GM23338 (cell line): ENCODE results near the gene SUGCT. TPM values are rescaled to one million over a fixed set of nuclear protein-coding genes. Genes with fewer than 3 reads are reported as not detected.

Experiments used
- ATAC-seq: fragments of 200-7000 bp; cut with Tn5 transposase; 3 replicates; pipeline ENCODE4 v1.9.1; 2020
- DNase-seq: peaks from one replicate; pipeline ENCODE4 v3.0.0-alpha.2; 2015; ENCODE audit warnings: low spot score
- H2AFZ ChIP-seq: fragments of 200-600 bp; sonication (generic); 2 replicates; pipeline ENCODE4 v1.8.0; 2016; ENCODE audit warnings: antibody characterized with exemption, mild to moderate bottlenecking, moderate library complexity
- H3F3A ChIP-seq: fragments of 200-600 bp; sonication (generic); replicated peaks from 2 replicates; pipeline ENCODE4 v1.8.0; 2017; ENCODE audit warnings: antibody characterized with exemption, mixed run types, low read depth
- H3K27ac ChIP-seq: fragments of 200-600 bp; sonication (generic); 2 replicates; pipeline ENCODE4 v1.6.1; 2016; ENCODE audit warnings: low read depth
- H3K27me3 ChIP-seq: fragments of 200-600 bp; sonication (generic); 2 replicates; pipeline ENCODE4 v1.8.0; 2016; ENCODE audit warnings: mild to moderate bottlenecking, mixed run types, moderate library complexity; ENCODE audit not compliant: insufficient read depth
- H3K36me3 ChIP-seq: fragments of 200-600 bp; sonication (generic); 2 replicates; pipeline ENCODE4 v1.8.0; 2016; ENCODE audit warnings: mild to moderate bottlenecking; ENCODE audit not compliant: insufficient read depth
- H3K4me1 ChIP-seq: fragments of 200-600 bp; sonication (generic); 2 replicates; pipeline ENCODE4 v1.8.0; 2016; ENCODE audit warnings: mild to moderate bottlenecking, moderate library complexity; ENCODE audit not compliant: insufficient read depth
- H3K4me2 ChIP-seq: fragments of 200-600 bp; sonication (generic); 2 replicates; pipeline ENCODE4 v1.7.1; 2017; ENCODE audit warnings: mixed run types
- H3K4me3 ChIP-seq: fragments of 200-600 bp; sonication (generic); 2 replicates; pipeline ENCODE4 v1.6.1; 2016; ENCODE audit warnings: mixed run types
- H3K79me2 ChIP-seq: fragments of 200-600 bp; sonication (generic); replicated peaks from 2 replicates; pipeline ENCODE4 v1.8.0; 2017; ENCODE audit warnings: mild to moderate bottlenecking; ENCODE audit not compliant: insufficient read depth
- H3K9me2 ChIP-seq: fragments of 200-600 bp; sonication (generic); 2 replicates; pipeline ENCODE4 v1.8.0; 2017; ENCODE audit not compliant: insufficient read depth
- H4K20me1 ChIP-seq: fragments of 200-600 bp; sonication (generic); replicated peaks from 2 replicates; pipeline ENCODE4 v1.8.0; 2017; ENCODE audit warnings: mild to moderate bottlenecking; ENCODE audit not compliant: insufficient read depth
- H3K27ac Mint-ChIP-seq: 2 replicates; pipeline ENCODE4 v1.8.0; 2020; ENCODE audit warnings: inconsistent platforms, mild to moderate bottlenecking, moderate library complexity, mixed read lengths
- H3K27me3 Mint-ChIP-seq: 3 replicates; pipeline ENCODE4 v1.8.0; 2022; ENCODE audit warnings: low read depth, mild to moderate bottlenecking, moderate library complexity, mixed read lengths, inconsistent platforms; ENCODE audit not compliant: insufficient read depth, poor library complexity
- H3K36me3 Mint-ChIP-seq: 3 replicates; pipeline ENCODE4 v1.8.0; 2021; ENCODE audit warnings: low read depth, mild to moderate bottlenecking, inconsistent platforms, moderate library complexity, mixed read lengths
- H3K4me1 Mint-ChIP-seq: 3 replicates; pipeline ENCODE4 v1.8.0; 2020; ENCODE audit warnings: mild to moderate bottlenecking, inconsistent platforms, mixed read lengths
- H3K4me3 Mint-ChIP-seq: 3 replicates; pipeline ENCODE4 v1.8.0; 2021; ENCODE audit warnings: moderate library complexity, mild to moderate bottlenecking, inconsistent platforms, mixed read lengths
- H3K9me3 Mint-ChIP-seq: 3 replicates; pipeline ENCODE4 v1.8.0; 2020; ENCODE audit warnings: moderate library complexity, mild to moderate bottlenecking, inconsistent platforms, mixed read lengths
- CREB1 ChIP-seq: fragments of 250-450 bp; sonication (Bioruptor Pico); IDR thresholded peaks from 2 replicates; pipeline ENCODE4 v1.5.0; 2020; ENCODE audit warnings: low read depth, mild to moderate bottlenecking, moderate library complexity
- CTCF ChIP-seq, 2 experiments: fragments of 200-600 bp in 1 of 2; sonication (generic) in 1 of 2; conservative IDR thresholded peaks; 2 replicates each; pipeline versions ENCODE4 v1.5.1 to v1.6.1; 2016 to 2017; ENCODE audit warnings: antibody characterized with exemption in 2 of 2, low read depth in 2 of 2, mild to moderate bottlenecking in 2 of 2, moderate library complexity in 1 of 2
- ETS1 ChIP-seq: IDR thresholded peaks from 2 replicates; pipeline ENCODE4 v1.6.1; 2016; ENCODE audit warnings: antibody characterized with exemption
- EZH2 ChIP-seq: fragments of 200-600 bp; sonication (generic); IDR thresholded peaks from one replicate; pipeline ENCODE4 v1.8.0; 2017; ENCODE audit warnings: antibody characterized with exemption, mild to moderate bottlenecking, low read depth; ENCODE audit not compliant: unreplicated experiment
- EZH2phosphoT487 ChIP-seq: fragments of 200-600 bp; sonication (generic); IDR thresholded peaks from one replicate; pipeline ENCODE4 v1.8.1; 2018; ENCODE audit warnings: antibody characterized with exemption; ENCODE audit not compliant: unreplicated experiment
- JUNB ChIP-seq: IDR thresholded peaks from one replicate; pipeline ENCODE4 v1.6.1; 2016; ENCODE audit warnings: antibody characterized with exemption; ENCODE audit not compliant: unreplicated experiment
- NANOG ChIP-seq: IDR thresholded peaks from 2 replicates; pipeline ENCODE4 v1.6.1; 2016; ENCODE audit warnings: antibody characterized with exemption, borderline replicate concordance
- POLR2AphosphoS5 ChIP-seq: IDR thresholded peaks from 2 replicates; pipeline ENCODE4 v1.6.1; 2016; ENCODE audit warnings: antibody characterized with exemption, low read depth
- REST ChIP-seq: IDR thresholded peaks from one replicate; pipeline ENCODE4 v1.6.1; 2018; ENCODE audit warnings: antibody characterized with exemption; ENCODE audit not compliant: unreplicated experiment
- ZNF114 ChIP-seq: fragments of 250-450 bp; sonication (Bioruptor Pico); IDR thresholded peaks from 2 replicates; pipeline ENCODE4 v1.5.0; 2020; ENCODE audit warnings: mild to moderate bottlenecking, moderate library complexity
- ZNF331 ChIP-seq: fragments of 250-450 bp; sonication (Bioruptor Pico); IDR thresholded peaks from 2 replicates; pipeline ENCODE4 v1.5.0; 2020; ENCODE audit warnings: low read depth, mild to moderate bottlenecking, moderate library complexity
- ZNF462 ChIP-seq: fragments of 250-450 bp; sonication (Bioruptor Pico); IDR thresholded peaks from 2 replicates; pipeline ENCODE4 v1.5.0; 2020; ENCODE audit warnings: mild to moderate bottlenecking, moderate library complexity
- polyA plus RNA-seq: library from polyadenylated mRNA; unstranded; fragments of >200 nt; fragmentation: Nextera tagmentation; extraction: Ambion mirVana; gene quantifications from 2 replicates; pipeline ENCODE4 v1.2.1, GENCODE V29; 2016
- total RNA-seq: library from RNA; depleted of rRNA; stranded (reverse); fragments of >200 nt; shearing (Covaris generic); gene quantifications from 2 replicates; pipeline ENCODE4 v1.2.3, GENCODE V29; 2014

Gene SUGCT
- total and polyA plus RNA-seq, 2 experiments from 2014 or later, result 4.2 to 5.6 TPM

GRCh38 chr7:40850017-40850416 is 715.2 kb downstream of the SUGCT start:
- Mint-ChIP-seq H3K9me3 (no peaks in the 10 kb centered on the region), H3K27me3 (no peaks in the 10 kb centered on the region)

More at GRCh38 chr7:40850017-40850416, 715.2 kb downstream of the SUGCT start:
- H3K79me2 ChIP-seq, result no peaks in the 10 kb centered on the region
- Mint-ChIP-seq H3K4me1 (no peaks in the 10 kb centered on the region), H3K4me3 (no peak overlapping the region), H3K27ac (no peak overlapping the region), H3K36me3 (no peaks in the 10 kb centered on the region)
- TF ChIP-seq JUNB, result no peak
- no peak for TF ChIP-seq ETS1
- no peak for TF ChIP-seq ZNF331
- no peak for TF ChIP-seq EZH2phosphoT487
- TF ChIP-seq POLR2AphosphoS5, result no peak
- TF ChIP-seq CREB1 (CRISPR knock-in tag), result no peak
- no peak for TF ChIP-seq NANOG
- TF ChIP-seq ZNF462 (CRISPR knock-in tag), result no peak
- TF ChIP-seq EZH2, result no peak
- no peak for TF ChIP-seq CTCF (conservative IDR thresholded peaks at IDR 0.05; ENCODE audit: low read depth in 2 of 2)
- TF ChIP-seq REST, result no peak
- no peak for TF ChIP-seq ZNF114 (CRISPR knock-in tag)
- H3K4me1 ChIP-seq, result no peaks in the 10 kb centered on the region
- H4K20me1 ChIP-seq, result no peaks in the 10 kb centered on the region
- no peak overlapping the region for H2AFZ ChIP-seq
- ATAC-seq, result no peak
- no peak overlapping the region for H3K27ac ChIP-seq
- H3K9me2 ChIP-seq, result no peaks in the 10 kb centered on the region
- no peak for DNase-seq
- H3K4me3 ChIP-seq, result no peak overlapping the region
- no peaks in the 10 kb centered on the region for H3K36me3 ChIP-seq
- no peaks in the 10 kb centered on the region for H3F3A ChIP-seq
- no peaks in the 10 kb centered on the region for H3K27me3 ChIP-seq
- H3K4me2 ChIP-seq, result no peak overlapping the region
